ENCODE measurements around the gene EIF4G2. TPM values are rescaled to one million over a fixed set of nuclear protein-coding genes. Genes with fewer than 3 reads are reported as not detected.
A peak's percentile ranks its signal among the peaks of the same experiment; 100 is the strongest.

Gene EIF4G2
- total and polyA plus RNA-seq, 10 donors: 178 to 712 (median 504) TPM

- intact Hi-C loops (cut with DNase I; ENCODE audit: low total_unique reads): loop anchor here (10.0 kb wide), 1 partner anchor 49 kb away; the partner anchor contains the start of gene CTR9
- Histone ChIP-seq H3K9me3 (no peaks in the 10 kb centered on the region), H3K27me3 (replicated peaks in 1 of 7) (no peaks in the 10 kb centered on the region), H3K4me3 (no peak overlapping the region), H3K4me1 (peaks cover 33 to 90% (median 67%) of the 10 kb centered on the region in 6 donors), H3K27ac (peak overlapping the region in 1 of 8 donors; percentile 12), H3K36me3 (peaks cover 17 to 86% (median 83%) of the 10 kb centered on the region in 6 donors)
- no peak for TF ChIP-seq POLR2A (IDR thresholded peaks at IDR 0.05)
- no peak for TF ChIP-seq POLR2AphosphoS5 (IDR thresholded peaks at IDR 0.05)
- TF ChIP-seq CTCF (IDR thresholded peaks at IDR 0.05 in 8 of 11, conservative IDR thresholded peaks at IDR 0.05 in 3 of 11): no peak
- WGBS, 5 donors: 56 to 71% (median 59%) methylated on average over 6 of the region's 6 CpGs
- no peak for DNase-seq
These were observed 5.0 kb downstream of the EIF4G2 start for GRCh38 chr11:10803676-10804075.

- Histone ChIP-seq H3K4me1 (peaks cover 12 to 91% (median 62%) of the 10 kb centered on the region in 6 donors), H3K27me3 (replicated peaks in 1 of 7) (no peaks in the 10 kb centered on the region), H3K27ac (peak overlapping the region in 4 of 8 donors; percentile 5 to 41 (median 16)), H3K36me3 (peaks cover 17 to 100% (median 99%) of the 10 kb centered on the region in 6 donors), H3K9me3 (no peaks in the 10 kb centered on the region), H3K4me3 (no peak overlapping the region)
- intact Hi-C loops (cut with DNase I; ENCODE audit: low total_unique reads): loop anchor here (10.0 kb wide), 1 partner anchor 45 kb away; the partner anchor contains the start of gene CTR9
- DNase-seq: no peak
- WGBS, 5 donors: 69 to 78% (median 71%) methylated on average over 2 of the region's 2 CpGs
- no peak for TF ChIP-seq POLR2A (IDR thresholded peaks at IDR 0.05)
- TF ChIP-seq POLR2AphosphoS5 (IDR thresholded peaks at IDR 0.05): no peak
- no peak for TF ChIP-seq CTCF (IDR thresholded peaks at IDR 0.05 in 8 of 11, conservative IDR thresholded peaks at IDR 0.05 in 3 of 11)
These were observed 8.4 kb downstream of the EIF4G2 start for GRCh38 chr11:10800292-10800691.

- Histone ChIP-seq H3K27ac (peak overlapping the region in 7 of 8 donors; percentile 30 to 79 (median 61)), H3K36me3 (peaks cover 13 to 83% (median 80%) of the 10 kb centered on the region in 6 donors), H3K9me3 (no peaks in the 10 kb centered on the region), H3K4me1 (peaks cover 0 to 85% (median 51%) of the 10 kb centered on the region in 6 donors), H3K27me3 (replicated peaks in 1 of 7) (no peaks in the 10 kb centered on the region), H3K4me3 (peak overlapping the region in 1 of 8 donors; percentile 28)
- 39 to 75% (median 58%) methylated on average over 4 of the region's 4 CpGs for WGBS, 5 donors
- intact Hi-C loops (cut with DNase I; ENCODE audit: low total_unique reads): no loop called here
- no peak for TF ChIP-seq POLR2AphosphoS5 (IDR thresholded peaks at IDR 0.05)
- TF ChIP-seq CTCF (IDR thresholded peaks at IDR 0.05 in 8 of 11, conservative IDR thresholded peaks at IDR 0.05 in 3 of 11): no peak
- TF ChIP-seq POLR2A (IDR thresholded peaks at IDR 0.05): no peak
- no peak for DNase-seq
These were observed 10.3 kb downstream of the EIF4G2 start for GRCh38 chr11:10798330-10798928.

- peak overlapping the region in 1 of 8 donors; percentile 28 for H3K4me3 ChIP-seq
- H3K9me3 ChIP-seq: no peaks in the 10 kb centered on the region
- 49 to 81% (median 57%) methylated on average over 3 of the region's 3 CpGs for WGBS, 5 donors
- H3K27me3 ChIP-seq (replicated peaks in 1 of 7): no peaks in the 10 kb centered on the region
- intact Hi-C loops (cut with DNase I; ENCODE audit: low total_unique reads): no loop called here
- no peak for DNase-seq
- peaks cover 10 to 74% (median 71%) of the 10 kb centered on the region in 6 donors for H3K36me3 ChIP-seq
- TF ChIP-seq POLR2A (IDR thresholded peaks at IDR 0.05) (no peak), CTCF (IDR thresholded peaks at IDR 0.05 in 8 of 11, conservative IDR thresholded peaks at IDR 0.05 in 3 of 11) (no peak), POLR2AphosphoS5 (IDR thresholded peaks at IDR 0.05) (no peak)
- peaks cover 3 to 85% (median 55%) of the 10 kb centered on the region in 6 donors for H3K4me1 ChIP-seq
- H3K27ac ChIP-seq: peak overlapping the region in 7 of 8 donors; percentile 30 to 79 (median 65)
These were observed 11.2 kb downstream of the EIF4G2 start for GRCh38 chr11:10797531-10797930.

Data from spleen (tissue), 11 donors.